Measurements from ENCODE around the gene SPATA6.
"Not testable (repeated sequence)": the region's sequence is repeated elsewhere in the genome, so short reads cannot be mapped to it uniquely, and the experiment has no call there.

SPATA6 gene

GRCh38 chr1:48338257-48338656 is 133.7 kb downstream of the SPATA6 start:
- no peak for DNase-seq

GRCh38 chr1:48333316-48333715 is 138.7 kb downstream of the SPATA6 start:
- no peak for DNase-seq

GRCh38 chr1:48332115-48332514 is 139.9 kb downstream of the SPATA6 start:
- no peak for DNase-seq

- DNase-seq: no peak
These were observed 142.1 kb downstream of the SPATA6 start for GRCh38 chr1:48329905-48330304.

GRCh38 chr1:48329486-48329885 is 142.5 kb downstream of the SPATA6 start:
- DNase-seq: no peak

- DNase-seq: not testable (repeated sequence)
These were observed 160.2 kb downstream of the SPATA6 start for GRCh38 chr1:48311829-48312228.

- DNase-seq: no peak
These were observed 162.4 kb downstream of the SPATA6 start for GRCh38 chr1:48309564-48310082.

GRCh38 chr1:48302652-48303051 is 169.4 kb downstream of the SPATA6 start:
- no peak for DNase-seq

- no peak for DNase-seq
These were observed 177.3 kb downstream of the SPATA6 start for GRCh38 chr1:48294656-48295055.

- DNase-seq: not testable (repeated sequence)
These were observed 177.9 kb downstream of the SPATA6 start for GRCh38 chr1:48294094-48294493.

- no peak for DNase-seq
These were observed 179.3 kb downstream of the SPATA6 start for GRCh38 chr1:48292706-48293105.

- DNase-seq: no peak
These were observed 180.6 kb downstream of the SPATA6 start for GRCh38 chr1:48291421-48291820.

- DNase-seq: no peak
These were observed 186.5 kb downstream of the SPATA6 start for GRCh38 chr1:48285525-48285924.

- DNase-seq: not testable (repeated sequence)
These were observed 187.1 kb downstream of the SPATA6 start for GRCh38 chr1:48284696-48285420.

GRCh38 chr1:48282329-48282728 is 189.7 kb downstream of the SPATA6 start:
- not testable (repeated sequence) for DNase-seq

GRCh38 chr1:48277437-48277836 is 194.6 kb downstream of the SPATA6 start:
- not testable (repeated sequence) for DNase-seq

- no peak for DNase-seq
These were observed 205.4 kb downstream of the SPATA6 start for GRCh38 chr1:48266576-48266975.

- no peak for DNase-seq
These were observed 209.0 kb downstream of the SPATA6 start for GRCh38 chr1:48263041-48263440.

- DNase-seq: no peak
These were observed 210.1 kb downstream of the SPATA6 start for GRCh38 chr1:48261881-48262400.

- no peak for DNase-seq
These were observed 213.9 kb downstream of the SPATA6 start for GRCh38 chr1:48258106-48258505.

- no peak for DNase-seq
These were observed 217.8 kb downstream of the SPATA6 start for GRCh38 chr1:48254254-48254653.

- no peak for DNase-seq
These were observed 220.2 kb downstream of the SPATA6 start for GRCh38 chr1:48251821-48252220.

GRCh38 chr1:48251323-48251722 is 220.7 kb downstream of the SPATA6 start:
- DNase-seq: no peak

GRCh38 chr1:48250572-48250971 is 221.4 kb downstream of the SPATA6 start:
- no peak for DNase-seq

GRCh38 chr1:48249868-48250267 is 222.1 kb downstream of the SPATA6 start:
- no peak for DNase-seq
